ENCODE measurements around the gene CRACR2B.

Gene CRACR2B

DNA sequence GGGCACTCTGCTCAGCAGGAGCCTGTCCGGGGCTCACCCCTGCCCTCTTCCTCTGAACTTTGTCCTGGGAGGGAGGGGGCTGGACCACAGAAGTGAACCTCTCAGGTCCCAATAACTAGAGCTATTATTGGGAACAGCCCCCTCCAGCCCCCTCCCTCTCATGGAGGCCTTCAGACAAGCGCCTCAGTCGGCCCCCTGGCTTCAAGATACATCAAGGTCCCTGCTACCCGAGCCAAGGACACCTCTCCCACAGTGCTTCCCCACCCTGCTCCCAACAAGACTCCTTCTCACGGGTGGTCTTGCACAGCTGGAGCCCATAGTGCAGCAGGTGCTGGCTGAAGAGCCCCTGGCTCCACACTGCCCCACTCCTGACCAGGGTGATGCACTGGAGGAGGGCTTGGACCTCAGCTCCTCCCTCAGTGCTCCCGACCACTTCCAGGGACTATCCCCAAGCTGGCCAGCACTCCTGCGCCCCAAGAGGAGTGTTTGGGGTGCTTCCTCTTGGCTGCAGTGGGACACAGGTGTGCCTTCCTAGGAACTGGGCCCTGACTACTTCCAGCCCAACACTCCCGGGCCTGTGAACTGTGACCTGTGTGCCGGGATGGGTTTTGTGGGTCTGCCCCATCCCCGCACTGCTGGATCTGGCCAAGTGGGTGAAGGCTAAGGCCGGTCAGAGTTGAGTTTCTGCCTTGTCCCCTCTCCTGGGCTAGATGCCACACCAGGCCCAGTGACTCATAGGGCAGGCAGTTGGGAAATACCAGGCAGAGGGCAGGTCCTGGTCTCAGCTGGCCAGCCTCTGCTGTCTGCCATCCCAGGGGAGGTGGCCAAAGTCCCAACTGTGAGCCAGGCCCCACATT lies 6.8 kb upstream of the CRACR2B start:
- H3K27ac ChIP-seq (replicated peaks): peak overlapping the region; percentile 80
- H3K4me3 ChIP-seq (replicated peaks; ENCODE audit: insufficient read depth, low read length): peak overlapping the region; percentile 70
- H3K27me3 ChIP-seq (ENCODE audit: insufficient read depth, poor library complexity, severe bottlenecking): no peaks in the 10 kb centered on the region
- no peak for TF ChIP-seq GABPA (IDR thresholded peaks at IDR 0.05; ENCODE audit: low read depth)
- peak; percentile 9; the same call in 1 of the 2 replicates for TF ChIP-seq POLR2AphosphoS5 (IDR thresholded peaks at IDR 0.05; ENCODE audit: low read depth)
- no peak for TF ChIP-seq SPI1 (IDR thresholded peaks at IDR 0.05; ENCODE audit: borderline replicate concordance, low read depth)
- peak in 1 of 2 experiments; percentile 75 for DNase-seq (ENCODE audit: low read depth in 1 of 2, low spot score in 1 of 2)

DNA sequence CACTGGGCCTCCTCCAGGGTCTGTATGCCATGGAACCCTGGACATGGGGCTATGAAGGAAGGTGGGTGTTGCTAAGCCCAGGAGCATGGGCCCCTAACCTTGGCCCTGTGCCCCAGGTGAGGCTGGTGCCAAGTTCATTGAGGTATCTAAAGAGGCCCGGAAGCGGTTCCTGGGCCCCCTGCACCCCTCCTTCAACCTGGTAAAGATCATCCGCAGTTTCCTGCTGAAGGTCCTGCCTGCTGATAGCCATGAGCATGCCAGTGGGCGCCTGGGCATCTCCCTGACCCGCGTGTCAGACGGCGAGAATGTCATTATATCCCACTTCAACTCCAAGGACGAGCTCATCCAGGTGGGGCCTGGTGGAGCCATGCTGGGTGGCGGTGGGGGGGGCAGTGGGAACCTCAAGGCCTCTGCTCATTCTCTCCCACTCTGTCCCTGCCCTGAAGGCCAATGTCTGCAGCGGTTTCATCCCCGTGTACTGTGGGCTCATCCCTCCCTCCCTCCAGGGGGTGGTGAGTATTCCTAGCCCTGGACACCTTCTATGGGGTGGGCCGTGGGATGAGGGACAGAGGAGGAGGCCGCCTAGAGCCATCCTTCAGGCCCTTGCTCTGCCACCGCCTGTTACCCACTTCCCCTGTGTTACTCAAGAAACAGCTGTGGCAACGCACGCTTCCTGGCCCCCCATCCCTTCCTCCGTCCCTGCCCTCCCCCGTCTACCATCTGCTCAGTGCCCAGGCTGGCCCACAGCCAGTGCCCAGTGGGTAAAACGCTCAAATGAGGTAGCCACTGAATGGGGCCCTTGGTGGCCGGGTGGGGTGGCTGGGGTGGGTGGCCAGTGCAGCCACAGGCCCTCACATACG lies 6.0 kb upstream of the CRACR2B start:
- Histone ChIP-seq H3K27me3 (ENCODE audit: insufficient read depth, poor library complexity, severe bottlenecking) (no peaks in the 10 kb centered on the region), H3K27ac (replicated peaks) (peak overlapping the region; percentile 80), H3K4me3 (replicated peaks; ENCODE audit: insufficient read depth, low read length) (peak overlapping the region; percentile 70)
- TF ChIP-seq SPI1 (IDR thresholded peaks at IDR 0.05; ENCODE audit: borderline replicate concordance, low read depth): peak; percentile 94
- peak; percentile 98 for TF ChIP-seq POLR2AphosphoS5 (IDR thresholded peaks at IDR 0.05; ENCODE audit: low read depth)
- TF ChIP-seq, protein P1, sequence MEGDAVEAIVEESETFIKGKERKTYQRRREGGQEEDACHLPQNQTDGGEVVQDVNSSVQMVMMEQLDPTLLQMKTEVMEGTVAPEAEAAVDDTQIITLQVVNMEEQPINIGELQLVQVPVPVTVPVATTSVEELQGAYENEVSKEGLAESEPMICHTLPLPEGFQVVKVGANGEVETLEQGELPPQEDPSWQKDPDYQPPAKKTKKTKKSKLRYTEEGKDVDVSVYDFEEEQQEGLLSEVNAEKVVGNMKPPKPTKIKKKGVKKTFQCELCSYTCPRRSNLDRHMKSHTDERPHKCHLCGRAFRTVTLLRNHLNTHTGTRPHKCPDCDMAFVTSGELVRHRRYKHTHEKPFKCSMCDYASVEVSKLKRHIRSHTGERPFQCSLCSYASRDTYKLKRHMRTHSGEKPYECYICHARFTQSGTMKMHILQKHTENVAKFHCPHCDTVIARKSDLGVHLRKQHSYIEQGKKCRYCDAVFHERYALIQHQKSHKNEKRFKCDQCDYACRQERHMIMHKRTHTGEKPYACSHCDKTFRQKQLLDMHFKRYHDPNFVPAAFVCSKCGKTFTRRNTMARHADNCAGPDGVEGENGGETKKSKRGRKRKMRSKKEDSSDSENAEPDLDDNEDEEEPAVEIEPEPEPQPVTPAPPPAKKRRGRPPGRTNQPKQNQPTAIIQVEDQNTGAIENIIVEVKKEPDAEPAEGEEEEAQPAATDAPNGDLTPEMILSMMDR (IDR thresholded peaks at IDR 0.05; ENCODE audit: insufficient read depth, low read length): no peak
- TF ChIP-seq, protein P2, sequence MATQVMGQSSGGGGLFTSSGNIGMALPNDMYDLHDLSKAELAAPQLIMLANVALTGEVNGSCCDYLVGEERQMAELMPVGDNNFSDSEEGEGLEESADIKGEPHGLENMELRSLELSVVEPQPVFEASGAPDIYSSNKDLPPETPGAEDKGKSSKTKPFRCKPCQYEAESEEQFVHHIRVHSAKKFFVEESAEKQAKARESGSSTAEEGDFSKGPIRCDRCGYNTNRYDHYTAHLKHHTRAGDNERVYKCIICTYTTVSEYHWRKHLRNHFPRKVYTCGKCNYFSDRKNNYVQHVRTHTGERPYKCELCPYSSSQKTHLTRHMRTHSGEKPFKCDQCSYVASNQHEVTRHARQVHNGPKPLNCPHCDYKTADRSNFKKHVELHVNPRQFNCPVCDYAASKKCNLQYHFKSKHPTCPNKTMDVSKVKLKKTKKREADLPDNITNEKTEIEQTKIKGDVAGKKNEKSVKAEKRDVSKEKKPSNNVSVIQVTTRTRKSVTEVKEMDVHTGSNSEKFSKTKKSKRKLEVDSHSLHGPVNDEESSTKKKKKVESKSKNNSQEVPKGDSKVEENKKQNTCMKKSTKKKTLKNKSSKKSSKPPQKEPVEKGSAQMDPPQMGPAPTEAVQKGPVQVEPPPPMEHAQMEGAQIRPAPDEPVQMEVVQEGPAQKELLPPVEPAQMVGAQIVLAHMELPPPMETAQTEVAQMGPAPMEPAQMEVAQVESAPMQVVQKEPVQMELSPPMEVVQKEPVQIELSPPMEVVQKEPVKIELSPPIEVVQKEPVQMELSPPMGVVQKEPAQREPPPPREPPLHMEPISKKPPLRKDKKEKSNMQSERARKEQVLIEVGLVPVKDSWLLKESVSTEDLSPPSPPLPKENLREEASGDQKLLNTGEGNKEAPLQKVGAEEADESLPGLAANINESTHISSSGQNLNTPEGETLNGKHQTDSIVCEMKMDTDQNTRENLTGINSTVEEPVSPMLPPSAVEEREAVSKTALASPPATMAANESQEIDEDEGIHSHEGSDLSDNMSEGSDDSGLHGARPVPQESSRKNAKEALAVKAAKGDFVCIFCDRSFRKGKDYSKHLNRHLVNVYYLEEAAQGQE (IDR thresholded peaks at IDR 0.05; ENCODE audit: insufficient replicate concordance, low read depth): no peak
- peak; percentile 36; the same call in 1 of the 2 replicates for TF ChIP-seq GABPA (IDR thresholded peaks at IDR 0.05; ENCODE audit: low read depth)
- peak in 1 of 2 experiments; percentile 92 for DNase-seq (ENCODE audit: low read depth in 1 of 2, low spot score in 1 of 2)

DNA sequence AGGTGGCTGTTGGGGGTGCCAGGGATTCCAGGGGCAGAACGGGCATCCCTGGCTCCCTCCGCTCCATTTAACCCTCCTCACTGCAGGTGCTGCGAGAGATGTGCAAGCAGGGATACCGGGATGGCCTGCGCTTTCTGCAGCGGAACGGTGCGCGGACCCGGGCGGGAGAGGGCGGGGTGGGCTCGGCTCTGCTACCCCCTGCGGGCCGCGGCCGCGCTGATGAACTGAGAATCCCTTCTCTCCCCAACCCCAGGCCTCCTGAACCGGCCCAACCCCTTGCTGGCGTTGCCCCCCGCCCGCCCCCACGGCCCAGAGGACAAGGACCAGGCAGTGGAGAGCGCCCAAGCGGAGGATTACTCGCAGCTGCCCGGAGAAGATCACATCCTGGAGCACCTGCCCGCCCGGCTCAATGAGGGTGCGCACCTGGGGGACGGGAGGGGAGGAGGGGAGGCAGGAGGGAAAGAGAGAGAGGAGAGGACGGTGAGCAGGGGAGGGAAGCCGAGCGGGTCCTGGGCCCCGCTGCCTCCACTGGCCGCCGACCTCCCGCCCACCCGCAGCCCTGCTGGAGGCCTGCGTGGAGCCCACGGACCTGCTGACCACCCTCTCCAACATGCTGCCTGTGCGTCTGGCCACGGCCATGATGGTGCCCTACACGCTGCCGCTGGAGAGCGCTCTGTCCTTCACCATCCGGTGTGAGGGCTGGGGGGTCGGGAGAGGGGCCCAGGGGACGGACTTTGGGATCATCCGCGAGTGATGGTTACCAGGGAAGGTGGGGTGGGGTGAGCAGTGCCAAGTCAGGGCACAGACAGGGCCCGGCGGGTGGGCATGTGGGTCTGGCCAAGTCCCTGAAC lies 4.1 kb upstream of the CRACR2B start:
- Histone ChIP-seq H3K4me3 (replicated peaks; ENCODE audit: insufficient read depth, low read length) (no peak overlapping the region), H3K27me3 (ENCODE audit: insufficient read depth, poor library complexity, severe bottlenecking) (no peaks in the 10 kb centered on the region), H3K27ac (replicated peaks) (no peak overlapping the region)
- TF ChIP-seq, protein P1 (IDR thresholded peaks at IDR 0.05; ENCODE audit: insufficient read depth, low read length): no peak
- TF ChIP-seq, protein P2 (IDR thresholded peaks at IDR 0.05; ENCODE audit: insufficient replicate concordance, low read depth): no peak
- TF ChIP-seq SPI1 (IDR thresholded peaks at IDR 0.05; ENCODE audit: borderline replicate concordance, low read depth): no peak
- no peak for TF ChIP-seq POLR2AphosphoS5 (IDR thresholded peaks at IDR 0.05; ENCODE audit: low read depth)
- no peak for TF ChIP-seq GABPA (IDR thresholded peaks at IDR 0.05; ENCODE audit: low read depth)
- DNase-seq (ENCODE audit: low read depth in 1 of 2, low spot score in 1 of 2): no peak
